ENCODE measurements around the gene ITGAD. TPM values are rescaled to one million over a fixed set of nuclear protein-coding genes. Genes with fewer than 3 reads are reported as not detected.
A peak's percentile ranks its signal among the peaks of the same experiment; 100 is the strongest.

Gene ITGAD
- 0.70 TPM for total RNA-seq

DNA sequence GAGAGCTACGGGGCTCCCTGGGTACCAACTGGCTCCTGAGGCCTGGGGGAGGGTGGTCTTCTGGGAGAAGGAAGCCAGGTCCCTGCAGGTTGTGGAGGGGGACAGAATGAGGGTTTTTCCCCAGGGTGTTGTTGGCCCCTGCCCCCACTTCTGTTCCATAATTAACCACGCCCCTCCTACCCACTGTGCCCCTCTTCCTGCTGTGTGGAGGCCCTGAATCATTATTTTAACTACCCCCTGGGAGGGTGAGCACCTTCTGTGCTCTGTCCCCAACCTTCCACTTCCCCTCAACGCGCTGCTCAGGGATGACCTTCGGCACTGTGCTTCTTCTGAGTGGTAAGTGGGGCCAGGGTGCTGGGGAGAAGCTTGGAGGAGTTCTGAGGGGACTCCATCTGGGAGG, at the start of gene ITGAD:
ITGAD (plus strand) TSS at position 280 of the 400 bp plus-strand sequence; CDS start at position 306, 26 bp downstream.
- no peak for ATAC-seq
- no peak for DNase-seq (ENCODE audit: low spot score)

DNA sequence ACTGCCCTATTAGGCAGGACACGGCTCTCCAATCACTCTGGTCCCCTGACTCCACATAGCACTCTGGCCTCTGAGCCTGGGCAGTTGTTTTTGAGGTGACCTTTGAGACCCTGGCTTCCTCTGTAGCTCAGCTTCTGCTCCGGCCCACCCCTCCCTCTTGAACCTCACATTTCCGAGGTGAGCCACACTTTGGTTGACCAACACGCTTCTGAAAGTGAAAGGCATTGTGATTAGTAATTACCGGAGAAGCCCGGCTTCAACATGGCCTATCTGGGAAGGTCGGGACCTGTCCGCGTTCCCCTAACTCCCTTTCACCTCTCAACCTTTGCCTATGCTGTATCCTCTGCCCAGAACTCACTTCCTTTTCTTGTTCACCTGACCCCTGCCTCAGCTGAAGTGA, 48.4 kb upstream of the ITGAD start:
- peak; percentile 11 for ATAC-seq

DNA sequence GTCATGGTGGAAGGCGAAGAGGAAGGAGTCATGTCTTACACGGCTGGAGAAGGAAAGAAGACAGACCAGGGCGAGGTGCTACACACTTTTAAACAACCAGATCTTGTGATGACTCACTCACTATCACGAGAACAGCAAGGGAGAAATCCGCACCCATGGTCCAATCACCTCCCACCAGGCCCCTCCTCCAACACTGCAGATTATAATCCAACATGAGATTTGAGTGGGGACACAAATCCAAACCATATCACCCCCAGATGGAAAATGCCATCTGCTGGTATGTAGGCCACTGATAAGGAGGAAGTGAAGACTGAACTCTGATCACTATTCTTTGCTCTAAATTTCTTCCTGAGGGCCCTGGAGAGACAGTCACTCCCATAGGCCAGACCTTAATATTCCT, 45.7 kb upstream of the ITGAD start:
- DNase-seq (ENCODE audit: low spot score), result no peak
- no peak for ATAC-seq

More for the DNA sequence above, 48.4 kb upstream of the ITGAD start:
- no peak for DNase-seq (ENCODE audit: low spot score)

DNA sequence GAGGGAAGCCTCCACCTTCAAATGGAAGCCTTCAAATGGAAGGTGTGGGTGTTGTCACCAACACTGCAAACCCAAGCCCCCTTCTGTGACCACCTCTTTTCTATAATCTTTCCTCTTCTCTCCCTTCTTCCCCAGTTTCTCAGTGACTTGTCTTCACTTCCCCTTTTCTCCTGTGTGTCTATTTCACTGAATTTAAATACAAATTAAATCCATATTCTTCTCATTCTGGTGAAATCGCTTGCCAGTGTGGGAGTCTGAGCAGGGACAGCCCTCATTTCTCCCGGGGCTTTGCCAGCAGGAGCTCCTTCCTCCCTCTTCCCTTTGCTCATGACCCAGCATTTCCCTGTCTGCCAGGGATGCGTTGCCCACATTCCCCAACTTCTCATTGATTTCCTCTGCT, 44.6 kb upstream of the ITGAD start:
- DNase-seq (ENCODE audit: low spot score), result no peak
- ATAC-seq, result no peak

DNA sequence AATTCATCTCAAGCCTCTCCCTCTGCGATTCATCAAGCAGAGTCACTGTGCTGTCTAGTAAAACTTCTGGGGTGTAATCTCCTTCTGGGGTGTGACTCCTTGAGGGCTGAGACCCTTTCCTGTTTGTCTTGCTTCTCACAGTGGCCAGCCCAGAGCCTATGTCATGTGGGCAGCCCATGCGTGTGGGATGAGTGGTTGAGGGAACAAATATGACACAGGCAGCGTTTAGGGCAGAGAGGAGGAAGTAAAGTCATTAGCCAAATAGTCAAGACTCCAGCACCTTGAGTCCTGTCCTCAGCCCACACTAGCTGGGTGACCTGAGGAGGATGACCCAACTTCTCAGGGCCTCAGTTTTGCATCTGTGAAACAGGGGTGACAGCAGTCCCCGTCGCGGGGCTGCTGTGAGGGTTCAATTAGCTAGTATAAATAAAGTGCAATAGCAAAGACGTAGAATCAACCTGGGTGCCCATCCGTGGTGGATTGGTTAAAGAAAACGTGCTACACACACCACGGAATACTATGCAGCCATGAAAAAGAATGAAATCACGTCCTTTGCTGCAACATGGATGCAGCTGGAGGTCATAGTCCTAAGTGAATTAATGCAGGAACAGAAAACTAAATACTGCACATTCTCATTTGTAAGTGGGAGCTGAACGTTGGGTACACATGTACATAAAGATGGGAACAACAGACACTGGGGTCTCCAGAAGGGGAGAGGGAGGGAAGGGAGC, 42.7 kb upstream of the ITGAD start:
- no peak for DNase-seq (ENCODE audit: low spot score)
- peak; percentile 15 for ATAC-seq

DNA sequence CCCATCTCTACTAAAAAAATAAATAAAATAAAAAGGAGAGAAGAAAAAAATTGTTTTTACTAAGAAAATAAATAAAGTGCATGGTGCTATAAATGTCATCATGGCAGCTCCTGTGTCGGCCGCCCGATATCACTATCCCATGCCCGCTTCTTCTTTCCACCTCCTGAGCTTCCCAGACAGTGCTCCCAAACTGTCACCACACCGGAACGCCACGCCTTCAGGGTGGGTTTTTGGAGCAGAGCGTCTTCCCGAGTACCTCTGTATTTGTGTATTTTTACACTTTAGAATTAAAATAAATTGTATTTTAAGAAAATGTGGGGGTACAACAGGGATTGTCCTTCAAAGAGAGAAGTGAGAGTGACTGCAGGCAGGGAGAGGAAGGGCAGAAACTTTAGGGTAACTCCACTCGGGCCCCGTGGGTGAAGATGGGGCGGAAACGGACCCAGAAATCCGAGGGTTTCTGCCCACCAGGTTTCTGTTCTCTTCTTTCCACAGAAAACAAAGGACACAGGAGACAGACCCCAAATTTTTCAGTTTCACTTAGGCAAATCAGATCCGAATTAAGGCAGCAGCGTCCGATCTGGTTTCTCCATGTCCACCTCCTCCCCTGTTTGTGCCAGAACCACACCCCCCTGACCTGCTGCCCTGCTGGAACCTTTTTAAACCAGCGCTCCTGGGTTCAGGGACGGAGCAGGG, 41.7 kb upstream of the ITGAD start:
- DNase-seq (ENCODE audit: low spot score) (no peak), ATAC-seq (no peak)

DNA sequence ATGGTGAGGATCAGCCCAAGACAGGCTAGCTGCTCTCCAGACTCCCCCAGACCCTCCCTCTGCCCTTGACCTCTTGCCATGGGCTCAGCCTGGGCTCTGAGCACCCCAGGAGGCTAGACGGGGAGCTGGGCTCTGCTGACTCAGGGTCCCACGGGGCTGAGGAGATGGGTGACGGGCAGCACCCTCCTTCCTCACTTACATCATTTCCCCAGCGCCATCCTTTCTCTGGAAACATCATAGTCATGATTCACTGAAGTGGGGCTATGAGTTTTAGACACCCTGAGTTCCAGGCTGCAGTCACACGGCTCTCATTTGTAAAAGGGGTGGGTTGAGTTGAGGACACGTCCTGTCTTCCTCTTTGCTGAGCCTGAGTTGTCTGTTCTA, 41.2 kb upstream of the ITGAD start:
- no peak for DNase-seq (ENCODE audit: low spot score)
- peak; percentile 13 for ATAC-seq

DNA sequence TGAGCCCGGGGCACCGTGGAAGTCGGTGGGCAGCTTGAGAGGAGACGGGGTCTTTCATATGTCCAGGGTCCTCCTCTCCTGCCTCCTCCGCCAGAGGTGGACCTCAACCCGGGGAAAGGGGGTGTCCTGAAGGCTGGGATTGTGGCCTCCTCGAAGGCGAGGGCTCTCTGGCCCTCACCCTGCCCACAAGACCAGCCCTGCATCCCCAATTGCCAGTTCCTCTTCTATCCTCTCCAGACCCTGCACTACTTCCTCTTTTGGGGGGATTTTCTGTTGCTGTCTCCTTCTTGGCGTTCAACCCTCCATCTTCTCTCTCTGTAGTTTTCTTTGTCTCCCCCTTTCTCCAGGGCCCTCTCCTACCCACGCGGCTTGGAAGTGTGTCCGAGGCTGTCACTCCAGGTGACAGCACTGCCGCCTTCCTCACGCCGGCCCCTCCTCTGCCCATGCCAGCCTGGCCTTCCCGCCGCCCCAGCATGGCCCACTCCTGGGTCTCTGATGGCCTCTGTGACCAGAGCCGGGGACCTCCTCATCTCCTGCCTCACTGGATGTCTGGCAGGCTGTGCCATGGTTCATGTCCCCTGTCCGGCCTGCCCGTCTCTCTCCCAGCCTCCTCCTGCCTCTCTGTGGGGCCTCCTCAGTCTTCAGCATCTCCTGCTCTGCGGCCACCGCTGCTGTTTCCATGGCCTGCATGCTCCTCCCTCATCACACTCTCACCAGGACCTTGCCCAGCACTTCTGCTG, 40.6 kb upstream of the ITGAD start:
- peak; percentile 44 for ATAC-seq
- DNase-seq (ENCODE audit: low spot score), result no peak

DNA sequence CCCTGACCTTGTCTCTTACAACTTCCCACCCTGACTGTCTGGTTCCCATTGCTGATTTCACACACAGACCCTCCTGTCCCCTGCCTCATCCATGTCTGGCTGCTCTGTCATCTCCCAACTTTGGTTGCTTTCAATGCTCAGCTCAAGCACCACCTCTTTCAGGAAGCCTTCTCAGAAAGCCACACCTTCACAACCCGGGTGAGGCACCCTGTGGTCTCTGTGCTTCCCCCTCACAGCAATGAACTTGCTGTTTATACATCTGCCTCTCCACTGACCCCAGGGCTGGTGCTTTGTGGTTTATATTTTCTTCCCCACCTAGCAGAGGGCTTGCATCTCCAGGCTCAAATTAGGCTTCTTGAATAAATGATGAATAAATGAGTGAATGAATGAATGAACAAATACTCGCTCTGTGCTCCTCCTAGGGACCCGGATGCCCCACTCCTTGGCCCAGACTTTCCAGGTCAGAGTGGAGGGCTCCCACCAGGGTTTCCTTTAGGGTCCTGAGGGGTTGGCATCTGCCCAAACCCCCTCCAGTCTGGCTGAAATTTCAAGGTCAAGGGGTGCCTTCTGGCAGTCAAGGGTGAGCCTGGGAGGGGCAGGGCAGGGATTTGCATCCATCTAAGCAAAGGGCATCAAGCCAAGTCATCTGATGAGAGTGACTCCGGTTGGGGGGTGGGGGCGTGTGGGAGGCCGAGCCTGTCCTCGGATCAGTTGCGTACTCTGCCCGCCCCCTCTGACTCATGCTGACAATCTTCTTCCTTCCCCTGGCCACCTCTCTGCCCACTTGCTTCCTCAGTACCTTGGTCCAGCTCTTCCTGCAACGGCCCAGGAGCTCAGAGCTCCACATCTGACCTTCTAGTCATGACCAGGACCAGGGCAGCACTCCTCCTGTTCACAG, 38.5 kb upstream of the ITGAD start, which contains the start of gene ITGAX:
ITGAX (plus strand) TSS at position 783 of the 898 bp plus-strand sequence; CDS start at position 862, 79 bp downstream.
- peak; percentile 56 for DNase-seq (ENCODE audit: low spot score)
- ATAC-seq, result peak; percentile 49

DNA sequence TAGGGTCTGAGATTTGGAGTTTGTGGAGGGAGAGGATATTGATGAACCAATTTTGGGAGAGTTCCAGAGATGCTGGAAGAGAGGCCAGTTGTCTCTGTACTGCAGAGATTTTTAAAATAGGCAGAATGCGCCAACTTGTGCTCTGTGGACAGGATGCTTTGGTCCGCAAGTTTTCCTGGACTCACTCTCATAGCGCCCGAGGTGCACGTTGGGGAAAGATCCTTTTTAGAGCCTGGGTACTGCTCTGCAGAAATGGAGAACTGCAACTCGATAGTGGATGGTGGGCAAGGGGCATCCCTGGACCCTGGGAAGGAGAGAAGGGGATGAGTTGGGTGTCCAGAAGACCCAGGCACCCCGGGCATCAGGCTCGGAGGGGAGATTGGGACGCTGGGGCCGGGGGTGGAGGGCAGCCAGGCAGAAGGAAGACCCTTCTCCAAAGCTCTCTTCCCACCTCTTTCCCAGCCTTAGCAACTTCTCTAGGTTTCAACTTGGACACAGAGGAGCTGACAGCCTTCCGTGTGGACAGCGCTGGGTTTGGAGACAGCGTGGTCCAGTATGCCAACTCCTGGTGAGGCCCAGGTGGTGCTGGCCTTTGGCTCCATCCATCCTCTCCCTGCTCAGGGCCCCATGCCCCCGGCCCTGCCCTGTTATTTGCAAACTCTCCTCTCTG, 37.6 kb upstream of the ITGAD start:
- ATAC-seq (no peak), DNase-seq (ENCODE audit: low spot score) (no peak)

DNA sequence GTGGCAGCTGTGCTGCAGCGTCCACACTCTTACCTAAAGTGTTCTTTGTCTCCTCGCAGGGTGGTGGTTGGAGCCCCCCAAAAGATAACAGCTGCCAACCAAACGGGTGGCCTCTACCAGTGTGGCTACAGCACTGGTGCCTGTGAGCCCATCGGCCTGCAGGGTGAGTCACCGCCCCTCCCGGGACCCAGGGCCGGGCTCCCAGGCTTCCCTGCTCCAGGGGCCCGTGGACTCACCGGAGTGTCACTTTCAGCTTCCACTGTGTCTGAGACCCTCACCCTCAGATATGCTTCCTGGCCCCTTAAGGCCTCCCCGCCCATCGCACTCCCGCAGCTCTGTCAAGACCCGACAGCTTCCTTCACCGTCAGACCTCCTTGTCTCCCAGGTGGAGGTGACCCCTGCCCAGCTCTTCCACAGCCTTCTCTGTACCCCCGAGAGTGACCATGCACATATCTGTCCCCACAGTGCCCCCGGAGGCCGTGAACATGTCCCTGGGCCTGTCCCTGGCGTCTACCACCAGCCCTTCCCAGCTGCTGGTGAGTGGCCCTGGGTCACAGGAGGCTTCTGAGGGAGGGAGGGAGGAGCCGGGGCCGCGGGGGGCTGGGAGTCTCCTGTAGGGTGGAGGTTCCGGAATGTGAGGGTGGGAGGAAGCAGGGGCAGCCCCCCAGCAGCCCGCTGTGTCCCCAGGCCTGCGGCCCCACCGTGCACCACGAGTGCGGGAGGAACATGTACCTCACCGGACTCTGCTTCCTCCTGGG, 36.4 kb upstream of the ITGAD start:
- ATAC-seq (no peak), DNase-seq (ENCODE audit: low spot score) (no peak)

DNA sequence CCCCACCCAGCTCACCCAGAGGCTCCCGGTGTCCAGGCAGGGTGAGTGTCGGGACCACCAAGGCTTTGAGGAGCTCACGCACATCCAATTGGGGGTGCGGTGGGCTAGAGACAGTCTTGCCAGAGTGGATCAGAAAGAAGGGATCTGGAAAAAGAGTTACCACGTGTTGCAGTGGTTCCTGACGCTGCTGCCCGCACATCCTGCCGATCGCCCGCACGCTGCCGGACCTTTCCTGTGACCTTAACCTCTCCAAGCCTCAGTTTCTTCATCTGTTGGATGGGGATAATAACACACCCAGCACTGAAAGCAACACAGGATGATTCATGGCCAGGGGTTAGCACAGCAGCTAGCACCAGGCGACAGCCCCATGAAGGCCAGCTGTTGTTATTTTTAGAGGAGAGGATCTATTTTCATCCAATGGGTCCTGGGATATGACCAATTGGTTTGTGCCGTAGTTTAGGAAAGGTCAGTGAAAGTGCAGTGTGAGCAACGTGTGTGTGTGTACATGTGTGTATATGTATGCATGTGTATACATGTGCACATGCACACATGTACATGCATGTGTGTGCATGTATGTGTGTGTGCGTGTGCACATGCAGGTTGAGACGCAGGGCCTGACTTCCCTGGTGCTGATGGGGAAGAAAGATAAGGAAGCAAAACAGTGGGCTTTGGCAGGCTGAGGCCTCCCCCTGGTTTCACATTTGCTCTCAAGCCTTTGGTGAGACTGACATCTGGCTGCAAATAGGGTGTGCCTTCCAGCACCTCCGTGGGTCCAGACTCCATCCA, 35.6 kb upstream of the ITGAD start:
- ATAC-seq (no peak), DNase-seq (ENCODE audit: low spot score) (no peak)

DNA sequence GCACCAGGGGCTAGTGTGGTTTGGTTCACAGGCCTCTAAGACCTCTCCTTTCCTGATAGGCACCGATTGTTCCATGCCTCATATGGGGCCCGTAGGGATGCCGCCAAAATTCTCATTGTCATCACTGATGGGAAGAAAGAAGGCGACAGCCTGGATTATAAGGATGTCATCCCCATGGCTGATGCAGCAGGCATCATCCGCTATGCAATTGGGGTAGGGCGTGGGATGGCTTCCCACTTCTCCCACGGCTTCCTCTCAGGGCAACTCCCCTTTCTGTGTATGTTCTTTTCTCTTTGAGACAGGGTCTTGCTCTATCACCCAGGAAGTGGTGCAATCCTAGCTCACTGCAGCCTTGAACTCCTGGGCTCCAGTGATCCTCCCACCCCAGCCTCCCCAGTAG, 32.9 kb upstream of the ITGAD start:
- ATAC-seq (no peak), DNase-seq (ENCODE audit: low spot score) (no peak)

DNA sequence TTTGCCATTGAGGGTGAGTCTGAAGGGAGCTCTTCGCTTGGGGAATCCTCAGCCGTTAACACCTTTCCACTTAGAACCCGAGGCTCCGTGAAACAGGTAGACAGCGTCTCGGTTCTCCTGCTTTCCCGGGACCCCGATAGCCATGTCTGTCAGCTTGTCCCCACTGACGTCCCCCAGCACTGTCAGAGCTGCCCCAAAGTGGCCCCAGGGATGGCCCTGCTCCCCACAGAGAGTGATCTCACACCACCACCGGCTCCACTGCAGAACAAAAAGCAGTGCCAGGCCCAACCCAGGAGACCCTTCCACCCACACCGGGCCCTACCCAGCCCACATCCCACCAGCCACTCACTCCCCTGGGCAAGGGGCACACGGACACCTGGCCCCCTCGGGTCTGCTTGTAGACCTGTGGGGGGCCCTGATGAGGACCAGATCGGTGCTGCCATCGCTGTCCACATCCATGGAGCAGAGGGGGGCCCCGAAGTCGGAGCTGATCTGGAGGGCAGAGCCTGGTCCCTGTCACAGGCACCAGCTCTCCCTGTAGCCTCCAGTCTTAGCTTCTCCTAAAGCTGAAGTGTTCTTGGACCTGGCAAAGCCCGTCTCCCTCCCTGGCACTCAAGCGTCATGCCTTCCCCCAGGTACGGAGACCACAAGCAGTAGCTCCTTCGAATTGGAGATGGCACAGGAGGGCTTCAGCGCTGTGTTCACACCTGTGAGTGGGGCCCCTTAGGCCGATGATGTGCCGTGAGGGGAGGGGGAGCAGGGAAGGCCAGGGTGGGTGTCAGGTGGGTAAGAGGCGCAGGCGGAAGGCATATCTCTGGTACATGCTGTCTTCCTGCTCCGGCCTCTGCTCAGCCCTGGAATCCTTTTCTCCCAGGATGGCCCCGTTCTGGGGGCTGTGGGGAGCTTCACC, 31.7 kb upstream of the ITGAD start:
- no peak for DNase-seq (ENCODE audit: low spot score)
- no peak for ATAC-seq

DNA sequence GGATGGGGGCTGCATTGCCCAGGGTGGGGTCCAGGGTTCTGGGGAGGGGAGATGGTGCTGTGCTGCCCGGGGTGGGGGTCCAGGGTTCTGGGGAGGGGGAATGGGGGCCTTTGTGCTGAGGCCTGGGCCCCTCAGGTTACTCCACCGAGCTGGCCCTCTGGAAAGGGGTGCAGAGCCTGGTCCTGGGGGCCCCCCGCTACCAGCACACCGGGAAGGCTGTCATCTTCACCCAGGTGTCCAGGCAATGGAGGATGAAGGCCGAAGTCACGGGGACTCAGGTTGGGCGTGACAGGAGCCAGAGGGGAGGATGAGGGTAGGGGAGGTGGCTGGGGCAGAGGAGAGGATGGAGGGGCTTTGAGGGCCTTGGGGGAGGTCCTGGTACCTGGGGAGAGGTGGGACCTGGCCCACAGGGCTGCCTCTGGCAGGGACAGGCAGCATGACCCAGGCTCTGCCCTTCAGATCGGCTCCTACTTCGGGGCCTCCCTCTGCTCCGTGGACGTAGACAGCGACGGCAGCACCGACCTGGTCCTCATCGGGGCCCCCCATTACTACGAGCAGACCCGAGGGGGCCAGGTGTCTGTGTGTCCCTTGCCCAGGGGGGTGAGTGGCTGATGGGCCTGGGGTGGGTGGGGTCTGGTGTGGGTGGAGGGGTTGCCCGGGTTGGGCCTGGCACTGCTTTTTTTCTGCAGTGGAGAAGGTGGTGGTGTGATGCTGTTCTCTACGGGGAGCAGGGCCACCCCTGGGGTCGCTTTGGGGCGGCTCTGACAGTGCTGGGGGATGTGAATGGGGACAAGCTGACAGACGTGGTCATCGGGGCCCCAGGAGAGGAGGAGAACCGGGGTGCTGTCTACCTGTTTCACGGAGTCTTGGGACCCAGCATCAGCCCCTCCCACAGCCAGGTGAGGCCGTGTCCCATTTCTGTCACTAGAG, 30.4 kb upstream of the ITGAD start:
- DNase-seq (ENCODE audit: low spot score), result no peak
- ATAC-seq, result no peak

DNA sequence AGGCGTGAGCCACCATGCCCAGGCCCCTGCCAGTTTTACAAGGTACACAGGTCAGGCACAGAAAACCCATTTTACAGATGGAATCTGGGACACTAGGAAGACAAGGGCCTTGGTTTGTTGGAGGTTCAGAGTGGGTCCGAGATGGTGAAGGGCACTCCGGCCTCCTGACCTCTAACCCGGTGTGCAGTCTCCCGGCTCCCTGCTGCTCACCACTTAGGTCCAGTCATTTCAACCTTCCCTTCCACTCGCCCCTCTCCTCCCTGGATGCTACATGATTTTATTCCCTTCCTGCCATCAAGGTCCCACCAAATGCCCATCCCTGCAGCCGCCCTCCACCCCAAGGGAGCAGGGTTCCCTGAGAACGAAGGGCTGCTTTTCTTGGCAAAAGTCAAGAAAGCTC, 29.4 kb upstream of the ITGAD start:
- DNase-seq (ENCODE audit: low spot score) (no peak), ATAC-seq (no peak)

Data from left lobe of liver (tissue), 2 donors.